ENCODE measurements around the gene ITPR2.
A peak's percentile ranks its signal among the peaks of the same experiment; 100 is the strongest.
"Not testable (repeated sequence)": the region's sequence is repeated elsewhere in the genome, so short reads cannot be mapped to it uniquely, and the experiment has no call there.

ITPR2 gene

DNA sequence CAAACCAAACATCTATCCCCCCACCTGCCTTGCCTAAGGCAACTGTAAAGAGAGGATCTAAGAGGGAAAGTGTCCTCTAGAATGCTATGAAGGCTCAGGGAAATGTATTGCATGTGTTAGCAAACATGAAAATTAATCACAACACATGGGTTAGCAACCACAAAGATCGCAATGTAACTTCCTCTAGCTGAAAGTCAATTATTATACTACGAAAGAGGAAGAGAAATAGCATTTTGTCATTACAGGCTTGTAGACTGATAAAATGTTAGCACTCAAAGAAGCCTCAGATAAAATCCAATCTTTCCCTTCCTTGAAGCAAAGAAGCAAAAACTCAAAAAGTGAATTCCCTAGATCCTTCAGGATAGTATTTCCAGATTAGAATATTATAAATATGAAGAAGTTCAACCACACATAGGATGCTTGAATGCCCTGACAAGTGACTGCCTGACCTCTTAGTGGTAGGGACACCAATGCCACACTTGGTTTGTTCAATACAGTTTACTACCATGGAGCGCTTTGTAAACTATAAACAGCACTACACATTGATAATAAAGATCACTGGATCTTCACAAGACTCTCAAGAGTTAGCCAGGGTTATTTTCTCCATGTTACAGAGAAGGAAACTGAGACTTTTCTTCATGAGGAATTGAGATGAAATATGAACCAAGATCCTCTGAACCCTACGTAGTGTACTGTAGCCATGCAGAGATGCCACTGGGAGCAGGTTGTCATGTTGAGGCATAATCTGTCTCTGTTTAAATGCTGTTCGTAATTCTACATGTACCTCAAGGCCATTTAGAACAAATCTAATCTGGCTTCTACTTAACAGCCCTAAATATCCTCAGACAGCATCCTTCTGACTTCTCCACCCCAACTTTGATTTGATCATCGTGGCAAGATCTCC, 100.7 kb downstream of the ITPR2 start:
- no peaks in the 10 kb centered on the region for H4K20me1 ChIP-seq (ENCODE audit: insufficient read depth, low read length)
- peaks cover 99% of the 10 kb centered on the region for H3K4me1 ChIP-seq (ENCODE audit: low read length)
- peak overlapping the region; percentile 62 for H3K9ac ChIP-seq (ENCODE audit: low read length)
- no peak overlapping the region for H2AFZ ChIP-seq (ENCODE audit: low read depth, low read length)
- H3K4me2 ChIP-seq (ENCODE audit: low read length): peak overlapping the region; percentile 79
- H3K27ac ChIP-seq (ENCODE audit: low read length): peak overlapping the region; percentile 91
- peaks cover 4% of the 10 kb centered on the region for H3K36me3 ChIP-seq (replicated peaks; ENCODE audit: low read depth, low read length)
- H3K9me3 ChIP-seq (ENCODE audit: insufficient read depth, low read length): no peaks in the 10 kb centered on the region
- H3K4me3 ChIP-seq (ENCODE audit: low read length): peak overlapping the region; percentile 52
- peaks cover 88% of the 10 kb centered on the region for H3K79me2 ChIP-seq (ENCODE audit: low read length)
- TF ChIP-seq EZH2phosphoT487 (IDR thresholded peaks at IDR 0.05; ENCODE audit: low read depth): no peak
- TF ChIP-seq, protein P1, sequence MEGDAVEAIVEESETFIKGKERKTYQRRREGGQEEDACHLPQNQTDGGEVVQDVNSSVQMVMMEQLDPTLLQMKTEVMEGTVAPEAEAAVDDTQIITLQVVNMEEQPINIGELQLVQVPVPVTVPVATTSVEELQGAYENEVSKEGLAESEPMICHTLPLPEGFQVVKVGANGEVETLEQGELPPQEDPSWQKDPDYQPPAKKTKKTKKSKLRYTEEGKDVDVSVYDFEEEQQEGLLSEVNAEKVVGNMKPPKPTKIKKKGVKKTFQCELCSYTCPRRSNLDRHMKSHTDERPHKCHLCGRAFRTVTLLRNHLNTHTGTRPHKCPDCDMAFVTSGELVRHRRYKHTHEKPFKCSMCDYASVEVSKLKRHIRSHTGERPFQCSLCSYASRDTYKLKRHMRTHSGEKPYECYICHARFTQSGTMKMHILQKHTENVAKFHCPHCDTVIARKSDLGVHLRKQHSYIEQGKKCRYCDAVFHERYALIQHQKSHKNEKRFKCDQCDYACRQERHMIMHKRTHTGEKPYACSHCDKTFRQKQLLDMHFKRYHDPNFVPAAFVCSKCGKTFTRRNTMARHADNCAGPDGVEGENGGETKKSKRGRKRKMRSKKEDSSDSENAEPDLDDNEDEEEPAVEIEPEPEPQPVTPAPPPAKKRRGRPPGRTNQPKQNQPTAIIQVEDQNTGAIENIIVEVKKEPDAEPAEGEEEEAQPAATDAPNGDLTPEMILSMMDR (IDR thresholded peaks at IDR 0.05; ENCODE audit: low read depth, low read length): no peak
- H3K27me3 ChIP-seq (ENCODE audit: low read depth, low read length): no peaks in the 10 kb centered on the region

DNA sequence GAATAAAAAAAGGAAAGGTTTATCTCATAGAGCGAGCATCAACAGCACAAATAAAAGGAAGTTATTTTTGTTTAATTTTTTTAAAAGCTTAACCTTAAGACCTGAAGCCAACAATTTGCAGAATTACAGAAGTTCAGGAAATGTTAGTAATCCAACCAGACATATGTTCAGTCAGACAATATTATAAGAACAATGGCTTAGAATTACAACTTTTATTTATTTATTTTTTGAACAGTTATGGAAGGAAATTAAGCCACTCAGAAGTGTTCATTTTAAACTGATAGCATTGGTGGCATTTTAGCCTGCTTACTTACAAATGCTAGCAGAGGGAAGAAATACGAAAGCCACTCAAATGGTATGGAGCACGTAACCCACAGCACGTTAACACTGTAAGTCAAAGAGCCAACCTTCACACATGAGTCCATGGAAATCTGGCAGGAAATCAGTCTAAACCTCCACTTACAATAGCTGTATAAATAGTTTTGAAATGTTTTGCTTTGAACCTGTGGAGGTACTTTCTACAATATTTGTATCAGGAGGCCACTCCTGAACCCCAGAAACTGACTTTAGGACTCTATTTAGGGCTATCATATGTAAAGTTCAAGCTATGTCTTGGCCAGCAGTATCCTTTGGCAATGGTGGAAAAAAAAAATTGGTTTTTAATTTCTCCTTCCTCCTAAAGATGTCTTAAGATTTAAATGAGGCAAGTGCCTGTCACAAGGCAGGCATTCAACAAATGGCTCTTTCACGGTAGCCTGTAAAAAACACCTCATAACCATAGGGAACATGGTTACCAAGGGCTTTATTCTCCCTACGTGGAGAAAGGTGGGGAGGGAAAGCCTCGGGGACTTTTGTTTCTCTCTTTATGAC, 102.3 kb downstream of the ITPR2 start:
- H4K20me1 ChIP-seq (ENCODE audit: insufficient read depth, low read length): no peaks in the 10 kb centered on the region
- H3K4me3 ChIP-seq (ENCODE audit: low read length): peak overlapping the region; percentile 29; the same call in 1 of the 2 replicates
- no peaks in the 10 kb centered on the region for H3K27me3 ChIP-seq (ENCODE audit: low read depth, low read length)
- peaks cover 4% of the 10 kb centered on the region for H3K36me3 ChIP-seq (replicated peaks; ENCODE audit: low read depth, low read length)
- peak overlapping the region; percentile 50 for H3K9ac ChIP-seq (ENCODE audit: low read length)
- peak overlapping the region; percentile 79 for H3K4me2 ChIP-seq (ENCODE audit: low read length)
- H3K27ac ChIP-seq (ENCODE audit: low read length): peak overlapping the region; percentile 91
- no peak overlapping the region for H2AFZ ChIP-seq (ENCODE audit: low read depth, low read length)
- H3K9me3 ChIP-seq (ENCODE audit: insufficient read depth, low read length): no peaks in the 10 kb centered on the region
- no peak for TF ChIP-seq EZH2phosphoT487 (IDR thresholded peaks at IDR 0.05; ENCODE audit: low read depth)
- TF ChIP-seq, protein P1 (IDR thresholded peaks at IDR 0.05; ENCODE audit: low read depth, low read length): no peak
- peaks cover 99% of the 10 kb centered on the region for H3K4me1 ChIP-seq (ENCODE audit: low read length)
- peaks cover 88% of the 10 kb centered on the region for H3K79me2 ChIP-seq (ENCODE audit: low read length)

DNA sequence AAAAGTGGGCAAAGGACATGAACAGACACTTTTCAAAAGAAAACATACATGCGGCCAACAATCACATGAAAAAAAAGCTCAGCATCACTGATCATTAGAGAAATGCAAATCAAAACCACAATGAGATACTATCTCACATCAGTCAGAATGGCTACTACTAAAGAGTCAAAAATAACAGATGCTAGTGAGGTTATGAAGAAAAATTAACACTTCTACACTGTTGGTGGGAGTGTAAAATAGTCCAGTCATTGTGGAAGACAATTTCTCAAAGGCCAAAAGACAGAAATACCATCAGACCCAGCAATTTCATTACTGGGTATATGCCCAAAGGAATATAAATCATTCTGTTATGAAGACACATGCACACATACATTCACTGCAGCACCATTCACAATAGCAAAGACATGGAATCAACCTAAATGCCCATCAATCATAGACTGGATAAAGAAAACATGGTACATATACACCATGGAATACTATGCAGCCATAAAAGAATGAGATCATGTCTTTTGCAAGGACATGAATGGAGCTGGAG, 103.8 kb downstream of the ITPR2 start:
- not testable (repeated sequence) for H3K27me3 ChIP-seq (ENCODE audit: low read depth, low read length); H2AFZ ChIP-seq (ENCODE audit: low read depth, low read length); H3K4me3 ChIP-seq (ENCODE audit: low read length); H4K20me1 ChIP-seq (ENCODE audit: insufficient read depth, low read length); H3K9me3 ChIP-seq (ENCODE audit: insufficient read depth, low read length); H3K36me3 ChIP-seq (replicated peaks; ENCODE audit: low read depth, low read length)
- Histone ChIP-seq H3K27ac (ENCODE audit: low read length) (peak overlapping the region; percentile 91), H3K9ac (ENCODE audit: low read length) (0 out of 2 replicates have a peak overlapping the region, but pooled peaks have one; percentile 50), H3K79me2 (ENCODE audit: low read length) (peaks cover 88% of the 10 kb centered on the region), H3K4me1 (ENCODE audit: low read length) (peaks cover 99% of the 10 kb centered on the region), H3K4me2 (ENCODE audit: low read length) (peak overlapping the region; percentile 96)

DNA sequence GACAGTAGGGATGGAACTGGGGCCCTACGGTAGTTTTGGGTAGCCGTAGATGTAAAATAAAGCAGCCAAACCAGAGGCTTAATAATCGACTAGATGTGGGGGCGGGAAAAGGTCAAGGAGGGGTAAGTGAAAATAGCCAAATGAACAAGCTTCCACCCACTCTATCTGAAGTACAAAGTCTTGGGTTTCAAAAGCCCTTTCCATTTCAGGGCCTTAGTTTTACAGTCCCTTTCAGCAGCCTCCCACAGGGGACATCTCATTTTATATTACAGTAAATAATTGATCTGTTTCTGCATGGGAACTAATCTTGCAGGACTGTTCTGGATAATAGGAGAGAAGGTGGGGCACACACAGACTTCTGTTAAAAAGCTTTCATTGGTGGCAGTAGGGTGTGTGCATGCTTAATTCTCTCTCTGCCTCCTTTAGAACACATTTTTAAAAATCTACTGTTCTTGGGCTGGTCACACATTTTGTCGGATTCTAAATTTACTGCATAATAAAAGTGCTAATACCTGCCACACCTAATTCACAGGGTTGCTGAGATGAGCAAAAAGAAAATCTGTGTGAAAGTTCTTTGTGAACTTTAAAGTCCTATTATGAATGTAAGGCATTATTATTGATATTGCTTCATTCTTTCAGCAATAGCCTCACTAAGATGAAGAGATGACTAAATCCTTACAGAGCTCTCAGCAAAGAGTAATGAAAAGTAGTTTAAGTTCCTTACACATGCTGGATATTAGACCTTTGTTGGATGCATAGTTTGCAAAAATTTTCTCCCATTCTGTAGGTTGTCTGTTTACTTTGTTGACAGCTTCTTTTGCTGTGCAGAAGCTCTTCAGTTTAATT, 104.6 kb downstream of the ITPR2 start:
- H3K27me3 ChIP-seq (ENCODE audit: low read depth, low read length): no peaks in the 10 kb centered on the region
- no peak for TF ChIP-seq EZH2phosphoT487 (IDR thresholded peaks at IDR 0.05; ENCODE audit: low read depth)
- TF ChIP-seq, protein P1 (IDR thresholded peaks at IDR 0.05; ENCODE audit: low read depth, low read length): no peak
- H3K9me3 ChIP-seq (ENCODE audit: insufficient read depth, low read length): no peaks in the 10 kb centered on the region
- peak overlapping the region; percentile 91 for H3K27ac ChIP-seq (ENCODE audit: low read length)
- peaks cover 99% of the 10 kb centered on the region for H3K4me1 ChIP-seq (ENCODE audit: low read length)
- H3K4me3 ChIP-seq (ENCODE audit: low read length): peak overlapping the region; percentile 70
- H3K9ac ChIP-seq (ENCODE audit: low read length): peak overlapping the region; percentile 79
- H3K79me2 ChIP-seq (ENCODE audit: low read length): peaks cover 83% of the 10 kb centered on the region
- H3K36me3 ChIP-seq (replicated peaks; ENCODE audit: low read depth, low read length): peaks cover 4% of the 10 kb centered on the region
- H2AFZ ChIP-seq (ENCODE audit: low read depth, low read length): no peak overlapping the region
- H3K4me2 ChIP-seq (ENCODE audit: low read length): peak overlapping the region; percentile 96
- no peaks in the 10 kb centered on the region for H4K20me1 ChIP-seq (ENCODE audit: insufficient read depth, low read length)

Measured in OCI-LY3 (cell line).